GM10847 (cell line): ENCODE data around the gene BDH1.

Experiments used
- POLR2A ChIP-seq: IDR thresholded peaks from 2 replicates; pipeline ENCODE4 v1.6.1; 2011; ENCODE audit not compliant: insufficient read length; ENCODE audit errors: extremely low read depth

The BDH1 gene

DNA sequence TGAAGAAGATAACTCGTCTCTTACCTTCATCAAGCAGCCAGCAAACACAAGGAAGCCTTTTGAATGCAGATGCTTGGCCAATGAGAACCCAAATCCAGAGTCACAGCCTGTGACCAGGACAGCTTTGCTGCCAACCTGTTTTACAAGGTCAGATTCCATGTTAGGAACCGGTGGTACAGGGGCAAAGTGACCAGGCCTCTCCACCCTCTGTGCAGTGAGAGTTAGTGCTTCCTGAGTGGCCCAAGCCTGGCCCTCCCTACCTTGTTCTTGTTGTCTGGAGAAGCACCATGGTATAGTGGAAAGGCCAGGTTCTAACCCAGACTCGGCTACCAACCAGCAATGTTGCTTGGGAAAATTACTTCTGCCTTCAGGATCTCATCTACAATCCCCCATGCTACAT, 23.4 kb downstream of the BDH1 start:
- TF ChIP-seq POLR2A = no peak

DNA sequence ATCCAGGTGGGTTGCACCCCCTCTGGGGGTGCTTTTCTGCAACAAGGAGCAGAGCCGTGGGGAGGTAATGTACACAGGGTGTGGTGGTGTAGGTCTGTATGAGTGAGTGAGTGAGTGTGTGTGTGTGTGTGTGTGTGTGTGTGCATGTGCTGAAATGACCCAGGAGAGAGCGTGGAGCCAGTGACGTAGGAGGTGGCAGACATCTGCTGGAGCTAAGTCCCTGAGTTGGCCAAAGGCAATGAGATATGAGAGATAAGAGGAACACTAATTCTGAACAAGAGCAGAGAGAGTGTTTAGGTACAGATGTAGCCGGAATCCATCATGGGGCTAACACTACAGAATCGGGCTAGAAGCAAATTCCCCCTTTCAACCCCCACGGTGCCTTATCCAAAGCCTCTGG, 27.6 kb downstream of the BDH1 start:
- TF ChIP-seq POLR2A = no peak

DNA sequence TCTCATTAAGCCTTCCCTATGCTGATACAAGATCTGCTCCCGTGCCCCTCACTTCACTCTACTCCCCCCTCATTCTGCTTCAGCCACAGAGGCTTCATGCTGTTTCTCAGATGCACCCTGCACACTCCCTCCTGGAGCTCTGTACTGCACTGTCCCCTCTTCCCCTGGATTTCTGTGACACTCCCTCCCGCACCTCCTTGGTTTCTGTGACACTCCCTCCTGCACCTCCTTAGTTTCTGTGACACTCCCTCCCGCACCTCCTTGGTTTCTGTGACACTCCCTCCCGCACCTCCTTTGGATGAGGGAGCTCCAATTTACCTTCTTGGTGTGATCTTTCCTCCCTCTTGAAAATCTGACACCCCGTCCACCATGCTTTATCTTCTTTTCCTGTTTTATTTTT, 28.2 kb downstream of the BDH1 start:
- TF ChIP-seq POLR2A = no peak

DNA sequence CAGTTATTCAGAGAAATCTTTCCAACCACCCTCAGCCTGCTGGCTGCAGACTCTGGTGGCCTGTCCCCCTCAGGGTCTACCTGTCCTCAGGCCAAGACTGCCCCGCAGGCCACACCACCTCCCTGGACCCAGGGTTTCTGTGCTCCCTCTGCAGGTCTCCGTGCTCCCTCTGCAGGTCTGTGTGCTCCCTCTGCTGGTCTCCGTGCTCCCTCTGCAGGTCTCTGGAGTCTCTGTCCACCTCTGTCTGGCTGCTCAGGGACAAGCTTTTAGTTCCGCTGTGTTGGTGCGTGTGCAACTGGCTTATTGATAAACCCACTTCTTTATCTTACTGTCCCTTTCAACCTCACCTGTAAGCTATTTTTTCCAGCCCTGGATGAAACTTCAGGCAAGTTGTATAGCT, 30.1 kb downstream of the BDH1 start:
- TF ChIP-seq POLR2A = no peak

DNA sequence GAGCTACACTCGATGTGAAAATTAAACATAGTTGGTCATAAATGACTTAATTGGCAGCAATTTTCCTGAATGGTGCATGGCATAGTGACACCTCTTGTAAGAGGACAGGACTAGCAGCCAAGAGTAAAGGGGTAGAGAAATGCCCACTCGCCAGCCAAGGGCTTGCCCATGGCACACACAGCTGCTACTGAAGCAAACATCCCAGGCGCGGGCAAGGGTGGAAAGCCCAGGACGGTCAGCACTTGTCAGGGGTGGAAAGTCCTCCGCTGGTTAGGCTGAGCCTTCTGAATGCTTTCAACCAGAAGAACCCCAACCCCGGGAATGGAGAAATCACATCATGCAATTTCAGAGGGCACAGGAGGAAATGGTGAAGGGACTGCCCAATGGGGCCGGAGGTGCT, 31.6 kb downstream of the BDH1 start:
- no peak for TF ChIP-seq POLR2A

DNA sequence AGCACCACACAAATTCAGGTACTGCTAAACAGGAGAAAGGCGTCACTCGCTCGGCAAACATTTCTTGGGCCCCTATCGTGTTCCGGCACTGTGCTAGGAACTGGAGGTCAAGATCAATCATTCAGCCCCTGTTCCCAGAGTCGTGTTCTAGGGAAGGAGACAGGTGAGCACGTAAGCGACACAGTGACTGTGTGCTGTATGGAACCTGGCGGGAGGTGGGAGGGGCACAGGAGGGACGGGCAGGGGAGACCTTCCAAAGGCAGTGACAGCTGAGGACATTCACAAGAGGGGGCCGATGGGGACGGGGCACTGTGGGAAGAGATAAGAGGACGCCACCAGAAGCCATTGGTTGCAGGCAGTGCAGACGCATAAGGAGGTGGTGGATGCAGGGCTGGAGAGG, 32.2 kb downstream of the BDH1 start:
- no peak for TF ChIP-seq POLR2A

DNA sequence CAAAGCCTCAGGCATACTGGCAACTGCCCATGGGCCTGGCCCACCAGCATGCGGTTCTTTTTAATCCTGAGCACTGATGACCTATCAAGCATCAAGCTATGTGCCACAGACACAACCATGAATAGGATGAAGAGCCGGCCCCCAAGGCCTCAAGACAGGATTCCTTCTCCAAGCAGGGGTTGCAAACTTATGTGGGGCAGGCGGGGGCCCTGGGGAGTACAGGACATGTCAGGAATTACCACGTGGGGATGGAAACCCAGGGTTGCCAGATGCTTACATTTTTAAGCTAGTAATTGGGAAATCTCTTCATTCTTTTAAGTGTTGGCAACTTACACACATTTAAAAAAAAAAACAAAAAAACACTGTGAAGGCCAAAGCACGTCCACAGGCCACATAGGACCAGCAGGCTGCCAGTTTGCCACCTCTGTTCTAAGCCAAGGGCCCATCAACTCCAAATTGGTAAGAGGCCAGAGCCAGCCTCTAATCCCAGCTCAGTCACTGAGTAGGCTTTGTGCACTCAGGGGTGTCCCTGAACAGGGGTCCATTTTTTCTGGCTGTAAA, 32.8 kb downstream of the BDH1 start:
- no peak for TF ChIP-seq POLR2A

DNA sequence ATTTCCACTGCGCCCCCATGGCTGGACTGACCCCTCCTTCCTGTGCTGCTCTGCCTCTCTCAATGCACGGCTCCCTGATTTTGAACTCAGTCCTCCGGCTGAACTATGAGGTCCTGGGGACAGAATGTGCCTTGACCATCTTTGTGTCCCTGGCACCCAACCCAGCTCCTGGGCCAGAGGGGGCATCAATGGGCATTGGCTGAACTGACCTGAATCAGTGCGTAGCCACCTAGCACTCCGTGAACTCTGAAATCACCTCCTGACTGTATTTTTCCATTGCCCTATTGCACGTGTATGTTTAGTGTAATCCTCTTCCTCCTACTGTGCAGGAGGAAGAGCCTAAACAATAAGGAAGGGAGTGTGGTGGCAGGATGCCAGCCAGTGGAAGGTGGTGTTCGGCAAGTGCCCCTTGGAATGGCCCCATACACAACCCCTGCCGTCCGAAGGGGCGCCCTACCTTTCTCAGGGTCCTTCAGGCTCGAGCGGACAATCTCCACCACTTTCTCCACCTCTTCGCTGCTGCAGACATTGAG, 33.5 kb downstream of the BDH1 start:
- no peak for TF ChIP-seq POLR2A

DNA sequence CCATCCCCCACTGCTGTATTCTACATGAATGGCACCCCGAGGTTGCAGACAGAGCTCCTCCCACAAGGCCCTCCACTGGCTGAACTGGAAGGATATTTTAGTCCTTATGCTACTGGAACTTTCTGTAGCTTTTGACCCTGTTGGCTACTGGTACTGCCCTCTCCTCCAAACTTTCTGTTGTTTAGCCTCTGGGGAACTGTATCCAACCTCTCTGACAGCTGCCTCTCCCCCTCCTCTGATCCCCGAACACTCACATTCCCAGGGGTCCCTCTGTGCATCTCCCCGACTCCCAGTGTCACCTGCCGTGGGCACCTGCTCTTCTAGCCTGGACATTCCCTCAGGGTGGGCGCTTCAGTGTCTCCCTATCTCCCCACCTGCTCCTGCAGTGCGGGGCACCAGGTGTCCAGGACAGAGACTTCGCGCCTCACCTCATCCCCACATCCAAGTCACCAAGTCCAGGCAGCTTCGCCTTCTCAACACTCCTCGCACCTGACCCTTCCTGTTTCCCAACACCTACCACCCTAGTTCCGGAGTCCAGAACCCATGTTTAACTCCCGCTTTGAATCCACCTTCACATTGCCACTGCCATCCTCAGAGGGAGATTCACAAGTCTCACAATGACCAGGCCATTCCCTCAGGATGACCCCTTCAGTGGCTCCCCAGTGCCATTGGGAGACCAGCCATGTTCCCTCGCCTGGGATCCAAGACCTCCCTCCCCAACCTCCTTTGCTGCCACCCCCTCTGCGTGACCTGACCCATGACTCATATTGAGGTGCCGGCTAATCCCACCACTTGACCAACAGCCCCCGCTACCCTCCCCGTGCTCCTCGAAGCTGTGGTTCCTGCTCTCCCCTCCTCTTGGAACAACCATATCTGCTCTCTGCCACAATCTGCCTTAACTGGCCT, 34.2 kb downstream of the BDH1 start:
- no peak for TF ChIP-seq POLR2A

DNA sequence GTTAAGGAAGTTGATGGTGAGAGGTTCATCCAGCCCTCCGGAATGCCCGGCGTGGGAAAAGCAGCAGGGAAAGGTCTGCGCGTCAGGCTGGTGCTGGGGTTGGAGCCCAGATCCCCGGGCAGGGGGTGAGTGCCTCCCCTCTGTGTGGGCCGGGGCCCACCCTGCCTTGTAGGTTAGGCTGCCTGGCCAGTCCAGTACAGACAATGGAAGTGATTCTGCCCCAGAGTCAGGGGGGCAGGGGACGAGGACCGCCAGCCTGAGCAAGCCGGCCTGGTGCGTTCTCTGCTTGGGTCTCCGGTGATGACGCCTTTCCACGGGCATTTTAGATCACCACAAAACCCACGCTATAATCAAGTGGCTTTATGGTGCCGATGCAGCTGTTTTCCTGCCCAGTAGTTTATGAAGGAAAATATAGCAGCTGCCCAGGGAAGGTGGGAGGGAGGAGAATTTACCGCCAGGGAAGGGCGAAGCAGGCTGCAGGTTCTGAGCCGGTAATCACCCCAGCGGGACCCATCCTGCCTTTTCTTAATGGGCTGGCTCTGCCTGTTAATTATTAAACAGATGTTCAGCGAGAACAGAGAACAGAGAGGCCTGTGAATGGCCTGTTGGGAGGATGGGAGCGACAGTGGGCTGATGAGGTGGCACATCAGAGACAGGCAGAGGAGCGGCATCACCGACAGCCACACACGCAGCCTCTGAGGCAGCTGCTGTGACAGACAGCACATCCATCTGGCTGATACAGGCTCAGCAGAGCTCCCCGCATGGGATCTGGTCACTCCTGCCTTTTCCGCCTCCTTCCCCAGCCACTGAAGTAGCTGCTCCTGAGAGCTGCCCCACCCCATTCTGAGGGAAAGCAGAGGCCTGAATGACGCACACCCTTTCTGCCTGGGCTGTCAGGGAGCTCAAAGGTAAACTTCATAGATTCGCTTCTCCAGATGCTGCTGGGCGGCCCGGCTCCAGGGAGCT, 35.2 kb downstream of the BDH1 start:
- TF ChIP-seq POLR2A = no peak

DNA sequence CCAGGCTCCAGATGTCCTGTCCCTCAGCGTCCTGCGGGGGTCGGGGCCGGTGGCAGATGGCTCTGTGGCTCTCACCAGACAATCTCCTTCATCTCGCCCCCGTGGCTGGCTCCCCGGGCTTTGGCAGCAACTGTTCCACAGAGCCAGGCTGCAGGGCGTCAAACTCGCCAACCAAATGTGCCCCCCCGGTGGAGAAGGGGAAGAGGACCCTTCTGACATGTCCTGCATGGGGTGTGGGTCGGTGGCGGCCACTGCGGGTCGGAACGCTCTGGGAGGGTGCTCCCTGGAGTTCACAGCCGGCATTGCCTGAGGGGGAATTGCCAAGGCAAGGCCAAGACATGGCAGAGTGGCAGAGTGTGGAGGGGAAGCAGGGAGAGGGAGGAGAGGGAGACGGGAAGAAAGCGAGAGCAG, 36.0 kb downstream of the BDH1 start:
- TF ChIP-seq POLR2A = no peak

DNA sequence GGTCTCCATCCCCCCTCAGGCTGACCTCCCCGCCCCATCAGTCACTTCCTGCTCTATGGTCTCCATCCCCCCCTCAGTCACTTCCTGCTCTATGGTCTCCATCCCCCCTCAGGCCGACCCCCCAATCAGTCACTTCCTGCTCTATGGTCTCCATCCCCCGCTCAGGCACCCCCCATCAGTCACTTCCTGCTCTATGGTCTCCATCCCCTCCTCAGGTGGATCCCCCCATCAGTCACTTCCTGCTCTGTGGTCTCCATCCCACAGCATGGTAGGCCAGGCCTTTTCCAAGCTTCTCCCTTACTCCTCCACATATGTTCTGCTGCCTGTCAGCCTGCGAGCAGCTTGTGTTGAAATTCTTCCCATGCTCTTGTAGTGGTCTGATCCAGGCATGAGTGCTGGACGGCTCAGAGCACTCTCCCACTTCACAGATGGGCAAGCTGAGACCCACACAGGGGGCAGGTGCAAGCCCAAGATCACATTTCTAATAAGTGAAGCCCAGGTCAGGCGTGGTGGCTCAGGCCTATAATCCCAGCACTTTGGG, 36.8 kb downstream of the BDH1 start:
- no peak for TF ChIP-seq POLR2A

DNA sequence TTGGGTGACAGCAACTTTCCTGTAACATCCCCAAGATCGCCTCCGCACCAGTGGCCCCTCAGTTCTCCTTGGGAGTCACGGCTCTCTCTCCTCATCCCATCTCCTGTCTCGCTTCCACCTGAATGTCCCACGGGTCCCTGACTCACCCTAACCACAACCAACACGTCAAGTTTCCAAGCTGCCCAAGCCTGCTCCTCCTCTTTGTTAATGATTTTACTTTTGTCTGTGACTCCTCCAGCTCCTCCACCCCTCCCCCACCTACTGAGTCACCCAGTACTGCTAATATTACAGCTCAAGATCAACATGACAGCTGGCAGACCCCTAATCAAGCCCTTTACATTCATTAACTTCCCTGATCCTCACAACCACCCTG, 39.3 kb downstream of the BDH1 start:
- no peak for TF ChIP-seq POLR2A

DNA sequence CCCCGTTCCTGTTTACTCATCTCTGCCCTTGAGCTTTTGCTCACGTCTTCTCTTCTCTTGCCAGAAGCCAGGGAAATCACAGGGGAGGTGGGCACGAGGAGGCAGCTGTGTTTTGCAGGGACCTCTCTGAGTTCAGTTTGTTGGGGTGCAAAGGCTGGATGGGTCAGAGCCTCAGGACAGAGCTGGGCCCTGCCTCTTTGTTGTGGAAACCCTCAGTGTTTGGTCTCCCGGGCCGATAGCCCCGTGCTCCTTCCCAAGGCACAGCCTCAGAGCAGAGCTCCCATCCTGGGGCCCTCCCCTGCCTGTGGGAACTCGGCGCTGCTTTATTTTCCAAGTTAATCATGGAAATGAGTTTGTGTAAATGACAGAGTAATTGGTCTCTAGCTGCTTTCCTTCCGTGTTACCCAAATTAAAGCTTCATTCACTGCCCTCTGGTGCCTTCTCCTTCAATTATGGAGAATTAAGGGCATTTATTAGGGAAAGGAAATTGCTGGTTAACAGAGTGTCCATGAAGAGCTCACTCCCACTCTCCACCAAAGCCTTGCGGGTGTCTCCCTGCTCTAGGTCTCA, 40.9 kb downstream of the BDH1 start:
- TF ChIP-seq POLR2A = no peak
